Body of pancreas (tissue), 4 donors: ENCODE data around the gene SLC35F6.

ENCODE experiments used
- POLR2A ChIP-seq, 3 donors: fragments of 450-650 bp; IDR thresholded peaks; one replicate each; pipeline ENCODE4 v1.6.1; 2016; ENCODE audit warnings: antibody characterized with exemption in 3 of 3, mild to moderate bottlenecking in 2 of 3
- TF ChIP-seq, protein P1 (sequence below), 7 experiments: fragments of 450-650 bp in 4 of 7; fragments of 200-600 bp in 3 of 7; sonication (generic) in 3 of 7; IDR thresholded peaks; one replicate each; pipeline ENCODE4 v1.5.1; 2016 to 2019; ENCODE audit warnings: antibody characterized with exemption in 7 of 7

GRCh38 chr2:26716340-26716739, 47.7 kb upstream of the SLC35F6 start:
- no peak for TF ChIP-seq POLR2A (IDR thresholded peaks at IDR 0.05)
- TF ChIP-seq, protein P1, sequence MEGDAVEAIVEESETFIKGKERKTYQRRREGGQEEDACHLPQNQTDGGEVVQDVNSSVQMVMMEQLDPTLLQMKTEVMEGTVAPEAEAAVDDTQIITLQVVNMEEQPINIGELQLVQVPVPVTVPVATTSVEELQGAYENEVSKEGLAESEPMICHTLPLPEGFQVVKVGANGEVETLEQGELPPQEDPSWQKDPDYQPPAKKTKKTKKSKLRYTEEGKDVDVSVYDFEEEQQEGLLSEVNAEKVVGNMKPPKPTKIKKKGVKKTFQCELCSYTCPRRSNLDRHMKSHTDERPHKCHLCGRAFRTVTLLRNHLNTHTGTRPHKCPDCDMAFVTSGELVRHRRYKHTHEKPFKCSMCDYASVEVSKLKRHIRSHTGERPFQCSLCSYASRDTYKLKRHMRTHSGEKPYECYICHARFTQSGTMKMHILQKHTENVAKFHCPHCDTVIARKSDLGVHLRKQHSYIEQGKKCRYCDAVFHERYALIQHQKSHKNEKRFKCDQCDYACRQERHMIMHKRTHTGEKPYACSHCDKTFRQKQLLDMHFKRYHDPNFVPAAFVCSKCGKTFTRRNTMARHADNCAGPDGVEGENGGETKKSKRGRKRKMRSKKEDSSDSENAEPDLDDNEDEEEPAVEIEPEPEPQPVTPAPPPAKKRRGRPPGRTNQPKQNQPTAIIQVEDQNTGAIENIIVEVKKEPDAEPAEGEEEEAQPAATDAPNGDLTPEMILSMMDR (IDR thresholded peaks at IDR 0.05): no peak
